LNCaP clone FGC (cell line): ENCODE data around the gene IL17C.
A peak's percentile ranks its signal among the peaks of the same experiment; 100 is the strongest.
"Not testable (repeated sequence)": the region's sequence is repeated elsewhere in the genome, so short reads cannot be mapped to it uniquely, and the experiment has no call there.

Experiments
- DNase-seq: peaks from one replicate; pipeline ENCODE4 v3.0.0-alpha.2; 2011; ENCODE audit warnings: low read depth
- H3K4me3 ChIP-seq: 2 replicates; pipeline ENCODE4 v1.5.1; 2011; ENCODE audit warnings: mild to moderate bottlenecking, low read depth, low read length, control low read depth
- TF ChIP-seq, protein P1 (sequence below): IDR thresholded peaks from 2 replicates; pipeline ENCODE4 v1.5.1; 2012; ENCODE audit warnings: mild to moderate bottlenecking; ENCODE audit not compliant: control insufficient read depth, insufficient read depth; ENCODE audit errors: extremely low read depth

The IL17C gene

GRCh38 chr16:88662843-88663606 lies 24.7 kb downstream of the IL17C start, which contains the start of gene MVD:
Gene MVD, minus strand, starts transcription at chr16:88663091. Its CDS starts 11 bp downstream, at chr16:88663080.
- TF ChIP-seq, protein P1, sequence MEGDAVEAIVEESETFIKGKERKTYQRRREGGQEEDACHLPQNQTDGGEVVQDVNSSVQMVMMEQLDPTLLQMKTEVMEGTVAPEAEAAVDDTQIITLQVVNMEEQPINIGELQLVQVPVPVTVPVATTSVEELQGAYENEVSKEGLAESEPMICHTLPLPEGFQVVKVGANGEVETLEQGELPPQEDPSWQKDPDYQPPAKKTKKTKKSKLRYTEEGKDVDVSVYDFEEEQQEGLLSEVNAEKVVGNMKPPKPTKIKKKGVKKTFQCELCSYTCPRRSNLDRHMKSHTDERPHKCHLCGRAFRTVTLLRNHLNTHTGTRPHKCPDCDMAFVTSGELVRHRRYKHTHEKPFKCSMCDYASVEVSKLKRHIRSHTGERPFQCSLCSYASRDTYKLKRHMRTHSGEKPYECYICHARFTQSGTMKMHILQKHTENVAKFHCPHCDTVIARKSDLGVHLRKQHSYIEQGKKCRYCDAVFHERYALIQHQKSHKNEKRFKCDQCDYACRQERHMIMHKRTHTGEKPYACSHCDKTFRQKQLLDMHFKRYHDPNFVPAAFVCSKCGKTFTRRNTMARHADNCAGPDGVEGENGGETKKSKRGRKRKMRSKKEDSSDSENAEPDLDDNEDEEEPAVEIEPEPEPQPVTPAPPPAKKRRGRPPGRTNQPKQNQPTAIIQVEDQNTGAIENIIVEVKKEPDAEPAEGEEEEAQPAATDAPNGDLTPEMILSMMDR, result no peak
- peak; percentile 85 for DNase-seq

DNA sequence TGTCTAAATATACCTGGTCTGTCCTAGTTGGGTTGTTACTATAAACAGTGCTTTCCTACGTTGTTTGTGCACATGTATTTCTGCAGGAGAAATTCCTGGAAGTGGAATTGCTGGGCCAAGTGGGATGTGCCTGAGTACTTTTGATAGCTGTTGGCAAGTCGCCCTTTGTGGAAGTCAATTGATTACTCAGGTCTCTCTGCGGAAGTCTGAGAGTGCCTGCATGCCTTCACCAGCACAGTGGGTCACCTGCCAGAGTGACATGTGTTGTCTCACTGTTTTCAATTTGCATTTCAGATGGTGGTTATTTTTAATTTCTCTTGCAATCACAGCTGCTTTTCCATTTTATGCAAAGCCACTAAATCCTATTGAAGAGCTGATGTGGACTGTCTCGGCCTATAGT lies 26.8 kb downstream of the IL17C start:
- TF ChIP-seq, protein P1, result no peak
- H3K4me3 ChIP-seq, result no peak overlapping the region
- DNase-seq, result no peak

More at GRCh38 chr16:88662843-88663606, 24.7 kb downstream of the IL17C start, which contains the start of gene MVD:
- H3K4me3 ChIP-seq, result peak within 1 kb of the TSS; percentile 83

- DNase-seq, result no peak
- H3K4me3 ChIP-seq, result no peak overlapping the region
- TF ChIP-seq, protein P1, result no peak
Observed at GRCh38 chr16:88665570-88665969, 27.2 kb downstream of the IL17C start.

- TF ChIP-seq, protein P1, result no peak
- DNase-seq, result no peak
- H3K4me3 ChIP-seq, result no peak overlapping the region
Observed at GRCh38 chr16:88667461-88667860, 29.1 kb downstream of the IL17C start.

DNA sequence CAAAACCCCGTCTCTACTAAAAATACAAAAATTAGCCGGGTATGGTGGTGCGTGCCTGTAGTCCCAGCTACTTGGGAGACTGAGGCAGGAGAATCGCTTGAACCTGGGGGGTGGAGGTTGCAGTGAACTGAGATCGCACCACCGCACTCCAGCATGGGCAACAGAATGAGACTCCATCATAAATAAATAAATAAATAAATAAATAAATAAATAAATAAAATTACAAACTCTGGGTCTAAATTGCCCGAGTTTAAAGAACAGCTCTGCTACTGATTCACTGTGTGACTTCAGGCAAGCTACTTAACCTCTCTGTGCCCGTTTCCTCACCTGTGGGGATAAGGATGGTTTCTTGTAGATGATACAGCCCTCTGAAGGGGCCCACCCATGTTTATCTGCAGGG lies 31.1 kb downstream of the IL17C start:
- H3K4me3 ChIP-seq, DNase-seq: not testable (repeated sequence)

DNA sequence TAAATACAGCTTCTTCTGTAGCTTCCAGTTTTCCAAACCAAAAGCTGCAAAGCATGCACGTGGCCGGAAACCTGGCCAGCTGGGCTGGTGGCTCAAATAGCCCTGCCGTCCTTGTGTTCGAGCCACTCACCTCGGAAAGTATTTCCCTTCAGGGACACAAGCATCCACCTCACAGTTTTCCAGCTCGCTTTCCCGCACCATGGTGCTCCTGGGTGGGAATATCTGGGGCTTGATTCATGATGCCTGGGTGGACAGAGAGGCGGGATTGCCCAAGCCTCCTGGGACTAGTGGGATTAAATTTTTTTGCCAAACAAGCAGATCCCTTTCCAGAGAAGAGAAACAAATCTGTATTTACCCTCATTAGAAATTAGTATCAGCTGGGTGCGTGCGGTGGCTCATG lies 31.6 kb downstream of the IL17C start:
- TF ChIP-seq, protein P1, result no peak
- no peak overlapping the region for H3K4me3 ChIP-seq
- DNase-seq, result no peak

DNA sequence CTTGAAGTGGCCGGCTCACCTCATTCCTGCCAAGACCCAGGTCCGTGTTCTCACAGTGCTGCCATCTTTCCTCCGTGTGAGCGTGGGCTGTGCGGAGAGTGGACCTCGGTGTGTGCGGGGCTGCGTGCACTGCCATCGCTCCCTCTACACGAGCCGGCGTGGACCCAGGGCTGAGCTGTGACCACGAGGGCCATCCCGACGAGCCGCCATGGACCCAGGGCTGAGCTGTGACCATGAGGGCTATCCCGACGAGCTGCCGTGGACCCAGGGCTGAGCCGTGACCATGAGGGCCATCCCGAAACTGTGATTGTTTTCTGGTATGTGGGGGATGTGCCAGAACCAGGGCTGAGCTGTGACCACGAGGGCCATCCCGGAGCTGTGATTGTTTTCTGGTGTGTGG lies 33.4 kb downstream of the IL17C start:
- DNase-seq, result no peak
- no peak overlapping the region for H3K4me3 ChIP-seq
- TF ChIP-seq, protein P1, result no peak
